SK-N-SH treated with all-trans-retinoic acid at 6 μM for 48 hours (cell line): Measurements from ENCODE around the gene CCDC88A.

ENCODE experiments used
- ATAC-seq: fragments of 200-7000 bp; cut with Tn5 transposase; 3 replicates; pipeline ENCODE4 v1.9.1; 2020; ENCODE audit warnings: mild to moderate bottlenecking, moderate library complexity
- ARNTL ChIP-seq: fragments of 450-650 bp; formaldehyde crosslinking; IDR thresholded peaks from 2 replicates; pipeline ENCODE4 v1.5.0; 2020; ENCODE audit warnings: low read depth, mild to moderate bottlenecking, moderate library complexity, borderline replicate concordance
- CSDC2 ChIP-seq: fragments of 250-450 bp; sonication (Bioruptor Pico); IDR thresholded peaks from 2 replicates; pipeline ENCODE4 v1.5.0; 2020; ENCODE audit warnings: mild to moderate bottlenecking, moderate library complexity
- ESRRG ChIP-seq: fragments of 250-450 bp; sonication (Bioruptor Pico); IDR thresholded peaks from 2 replicates; pipeline ENCODE4 v1.6.1; 2021; ENCODE audit warnings: mild to moderate bottlenecking
- ISL1 ChIP-seq: fragments of 250-450 bp; sonication (Bioruptor Pico); IDR thresholded peaks from 2 replicates; pipeline ENCODE4 v2.1.2; 2022; ENCODE audit warnings: mild to moderate bottlenecking, moderate library complexity
- OSR1 ChIP-seq: fragments of 250-450 bp; sonication (Bioruptor Pico); IDR thresholded peaks from 2 replicates; pipeline ENCODE4 v1.8.0; 2022; ENCODE audit warnings: moderate library complexity, mild to moderate bottlenecking, inconsistent platforms
- PPARA ChIP-seq: fragments of 250-450 bp; sonication (Bioruptor Pico); IDR thresholded peaks from 2 replicates; pipeline ENCODE4 v1.5.0; 2020; ENCODE audit warnings: mild to moderate bottlenecking, borderline replicate concordance
- RARB ChIP-seq: fragments of 250-450 bp; sonication (Bioruptor Pico); IDR thresholded peaks from 2 replicates; pipeline ENCODE4 v1.8.0; 2021; ENCODE audit warnings: mild to moderate bottlenecking, moderate library complexity
- TCF4 ChIP-seq: fragments of 250-450 bp; sonication (Bioruptor Pico); IDR thresholded peaks from 2 replicates; pipeline ENCODE4 v1.8.0; 2021; ENCODE audit warnings: mild to moderate bottlenecking, moderate library complexity, borderline replicate concordance
- TOX ChIP-seq: fragments of 250-450 bp; sonication (Bioruptor Pico); IDR thresholded peaks from 2 replicates; pipeline ENCODE4 v1.8.0; 2021; ENCODE audit warnings: mild to moderate bottlenecking, moderate library complexity, borderline replicate concordance
- ZC3H10 ChIP-seq: fragments of 250-450 bp; sonication (Bioruptor Pico); IDR thresholded peaks from 2 replicates; pipeline ENCODE4 v1.5.1; 2021; ENCODE audit warnings: mild to moderate bottlenecking, moderate library complexity
- ZFP30 ChIP-seq: fragments of 450-650 bp; formaldehyde crosslinking; IDR thresholded peaks from 2 replicates; pipeline ENCODE4 v1.5.0; 2022; ENCODE audit warnings: mild to moderate bottlenecking, moderate library complexity
- ZNF70 ChIP-seq: fragments of 450-650 bp; formaldehyde crosslinking; IDR thresholded peaks from 2 replicates; pipeline ENCODE4 v1.5.0; 2020; ENCODE audit warnings: mild to moderate bottlenecking, moderate library complexity
- TF ChIP-seq, protein P1 (sequence below): fragments of 250-450 bp; sonication (Bioruptor Pico); IDR thresholded peaks from 2 replicates; pipeline ENCODE4 v1.5.1; 2021; ENCODE audit warnings: mild to moderate bottlenecking, moderate library complexity
- TF ChIP-seq, protein P2 (sequence below): fragments of 250-450 bp; sonication (Bioruptor Pico); IDR thresholded peaks from 2 replicates; pipeline ENCODE4 v1.5.0; 2020; ENCODE audit warnings: mild to moderate bottlenecking, moderate library complexity
- TF ChIP-seq, protein P3 (sequence below): fragments of 250-450 bp; sonication (Bioruptor Pico); IDR thresholded peaks from 2 replicates; pipeline ENCODE4 v1.5.1; 2020; ENCODE audit warnings: low read depth, mild to moderate bottlenecking, moderate library complexity
- TF ChIP-seq, protein P4 (sequence below): fragments of 250-450 bp; sonication (Bioruptor Pico); IDR thresholded peaks from 2 replicates; pipeline ENCODE4 v1.8.0; 2020; ENCODE audit warnings: mild to moderate bottlenecking, moderate library complexity, borderline replicate concordance

CCDC88A gene

DNA sequence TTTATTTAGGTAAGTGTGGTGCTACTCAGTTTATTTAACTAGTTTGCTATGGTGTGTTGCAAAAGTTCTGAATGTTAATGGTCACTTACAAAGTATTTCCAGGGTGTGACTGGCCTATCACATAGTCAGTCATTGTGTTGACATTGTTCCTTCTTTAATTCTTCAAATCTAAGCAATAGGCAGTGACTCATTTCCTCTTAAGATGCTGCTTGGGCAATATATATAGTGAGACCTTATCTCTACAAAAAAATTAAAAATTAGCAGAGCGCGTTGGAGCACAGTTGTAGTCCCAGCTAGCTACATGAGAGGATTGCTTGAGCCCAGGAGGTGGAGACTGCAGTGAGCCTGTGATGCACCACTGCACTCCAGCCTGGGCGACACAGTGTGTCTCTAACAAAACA is 5.8 kb upstream of the CCDC88A start:
- no peak for ATAC-seq
- no peak for TF ChIP-seq PPARA
- no peak for TF ChIP-seq TCF4 (CRISPR knock-in tag)
- no peak for TF ChIP-seq OSR1 (CRISPR knock-in tag)
- no peak for TF ChIP-seq ZFP30 (CRISPR knock-in tag)
- TF ChIP-seq RARB (CRISPR knock-in tag), result no peak
- TF ChIP-seq, protein P1, sequence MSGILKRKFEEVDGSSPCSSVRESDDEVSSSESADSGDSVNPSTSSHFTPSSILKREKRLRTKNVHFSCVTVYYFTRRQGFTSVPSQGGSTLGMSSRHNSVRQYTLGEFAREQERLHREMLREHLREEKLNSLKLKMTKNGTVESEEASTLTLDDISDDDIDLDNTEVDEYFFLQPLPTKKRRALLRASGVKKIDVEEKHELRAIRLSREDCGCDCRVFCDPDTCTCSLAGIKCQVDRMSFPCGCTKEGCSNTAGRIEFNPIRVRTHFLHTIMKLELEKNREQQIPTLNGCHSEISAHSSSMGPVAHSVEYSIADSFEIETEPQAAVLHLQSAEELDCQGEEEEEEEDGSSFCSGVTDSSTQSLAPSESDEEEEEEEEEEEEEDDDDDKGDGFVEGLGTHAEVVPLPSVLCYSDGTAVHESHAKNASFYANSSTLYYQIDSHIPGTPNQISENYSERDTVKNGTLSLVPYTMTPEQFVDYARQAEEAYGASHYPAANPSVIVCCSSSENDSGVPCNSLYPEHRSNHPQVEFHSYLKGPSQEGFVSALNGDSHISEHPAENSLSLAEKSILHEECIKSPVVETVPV (CRISPR knock-in tag), result no peak
- TF ChIP-seq ARNTL (CRISPR knock-in tag), result no peak
- TF ChIP-seq, protein P2, sequence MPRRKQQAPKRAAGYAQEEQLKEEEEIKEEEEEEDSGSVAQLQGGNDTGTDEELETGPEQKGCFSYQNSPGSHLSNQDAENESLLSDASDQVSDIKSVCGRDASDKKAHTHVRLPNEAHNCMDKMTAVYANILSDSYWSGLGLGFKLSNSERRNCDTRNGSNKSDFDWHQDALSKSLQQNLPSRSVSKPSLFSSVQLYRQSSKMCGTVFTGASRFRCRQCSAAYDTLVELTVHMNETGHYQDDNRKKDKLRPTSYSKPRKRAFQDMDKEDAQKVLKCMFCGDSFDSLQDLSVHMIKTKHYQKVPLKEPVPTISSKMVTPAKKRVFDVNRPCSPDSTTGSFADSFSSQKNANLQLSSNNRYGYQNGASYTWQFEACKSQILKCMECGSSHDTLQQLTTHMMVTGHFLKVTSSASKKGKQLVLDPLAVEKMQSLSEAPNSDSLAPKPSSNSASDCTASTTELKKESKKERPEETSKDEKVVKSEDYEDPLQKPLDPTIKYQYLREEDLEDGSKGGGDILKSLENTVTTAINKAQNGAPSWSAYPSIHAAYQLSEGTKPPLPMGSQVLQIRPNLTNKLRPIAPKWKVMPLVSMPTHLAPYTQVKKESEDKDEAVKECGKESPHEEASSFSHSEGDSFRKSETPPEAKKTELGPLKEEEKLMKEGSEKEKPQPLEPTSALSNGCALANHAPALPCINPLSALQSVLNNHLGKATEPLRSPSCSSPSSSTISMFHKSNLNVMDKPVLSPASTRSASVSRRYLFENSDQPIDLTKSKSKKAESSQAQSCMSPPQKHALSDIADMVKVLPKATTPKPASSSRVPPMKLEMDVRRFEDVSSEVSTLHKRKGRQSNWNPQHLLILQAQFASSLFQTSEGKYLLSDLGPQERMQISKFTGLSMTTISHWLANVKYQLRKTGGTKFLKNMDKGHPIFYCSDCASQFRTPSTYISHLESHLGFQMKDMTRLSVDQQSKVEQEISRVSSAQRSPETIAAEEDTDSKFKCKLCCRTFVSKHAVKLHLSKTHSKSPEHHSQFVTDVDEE, result no peak
- no peak for TF ChIP-seq TOX (CRISPR knock-in tag)
- no peak for TF ChIP-seq ESRRG (CRISPR knock-in tag)

DNA sequence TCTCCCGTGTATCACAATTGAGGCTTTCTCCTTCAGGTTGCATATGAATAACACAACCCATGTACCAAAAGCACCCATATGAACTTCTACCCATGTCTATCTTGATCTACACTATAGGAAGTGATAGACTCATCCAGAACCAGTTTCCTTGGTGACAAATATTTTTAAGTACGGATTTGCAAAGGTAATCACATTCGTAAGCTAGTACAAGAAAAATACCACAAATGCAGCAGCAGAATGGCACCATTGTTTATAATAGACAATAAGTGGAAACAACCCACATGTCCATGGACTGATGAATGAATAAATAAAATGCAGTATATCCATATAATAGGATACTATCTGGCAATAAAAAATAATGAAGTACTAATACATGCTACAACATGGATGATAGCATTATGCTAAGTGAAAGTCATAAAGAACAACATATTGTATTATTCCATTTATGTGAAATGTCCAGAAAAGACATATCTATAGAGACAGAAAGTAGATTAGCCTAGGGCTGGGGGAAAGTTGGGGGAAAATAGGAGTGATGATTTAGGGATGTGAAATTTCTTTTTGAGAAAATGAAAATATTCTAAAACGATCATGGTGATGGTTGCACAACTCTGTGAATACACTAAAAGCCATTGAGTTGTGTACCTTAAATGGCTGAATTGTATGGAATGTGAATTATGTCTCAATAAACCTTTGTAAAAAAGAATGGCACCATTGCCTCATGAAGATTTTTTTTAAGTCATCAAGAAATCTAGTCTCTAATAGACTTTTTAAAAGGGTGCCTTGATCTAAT is 3.4 kb upstream of the CCDC88A start:
- ATAC-seq, result no peak

DNA sequence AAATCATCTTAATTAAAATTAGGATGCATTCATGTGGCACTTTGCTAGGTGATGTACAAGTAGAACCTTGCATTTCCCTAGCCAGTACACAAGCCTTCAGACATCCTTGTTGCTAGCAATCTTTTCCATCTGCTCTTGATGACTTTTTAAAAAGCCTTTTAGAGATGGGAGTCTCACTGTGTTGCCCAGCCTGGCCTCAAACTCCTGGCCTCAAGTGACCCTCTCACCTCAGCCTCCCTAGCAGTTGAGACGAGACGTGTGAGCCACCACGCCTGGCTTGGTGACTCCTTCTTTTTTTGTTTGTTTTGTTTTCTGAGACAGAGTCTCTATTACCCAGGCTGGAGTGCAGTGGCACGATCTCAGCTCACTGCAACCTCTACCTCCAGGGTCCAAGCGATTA is 1.7 kb upstream of the CCDC88A start:
- ATAC-seq, result no peak
- no peak for TF ChIP-seq ZC3H10 (CRISPR knock-in tag)
- TF ChIP-seq CSDC2 (CRISPR knock-in tag), result no peak
- TF ChIP-seq ISL1, result no peak
- TF ChIP-seq, protein P3, sequence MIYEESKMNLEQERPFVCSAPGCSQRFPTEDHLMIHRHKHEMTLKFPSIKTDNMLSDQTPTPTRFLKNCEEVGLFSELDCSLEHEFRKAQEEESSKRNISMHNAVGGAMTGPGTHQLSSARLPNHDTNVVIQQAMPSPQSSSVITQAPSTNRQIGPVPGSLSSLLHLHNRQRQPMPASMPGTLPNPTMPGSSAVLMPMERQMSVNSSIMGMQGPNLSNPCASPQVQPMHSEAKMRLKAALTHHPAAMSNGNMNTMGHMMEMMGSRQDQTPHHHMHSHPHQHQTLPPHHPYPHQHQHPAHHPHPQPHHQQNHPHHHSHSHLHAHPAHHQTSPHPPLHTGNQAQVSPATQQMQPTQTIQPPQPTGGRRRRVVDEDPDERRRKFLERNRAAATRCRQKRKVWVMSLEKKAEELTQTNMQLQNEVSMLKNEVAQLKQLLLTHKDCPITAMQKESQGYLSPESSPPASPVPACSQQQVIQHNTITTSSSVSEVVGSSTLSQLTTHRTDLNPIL (CRISPR knock-in tag), result no peak
- TF ChIP-seq ARNTL (CRISPR knock-in tag), result no peak
- no peak for TF ChIP-seq ZFP30 (CRISPR knock-in tag)
- TF ChIP-seq, protein P2, result no peak
- TF ChIP-seq, protein P4, sequence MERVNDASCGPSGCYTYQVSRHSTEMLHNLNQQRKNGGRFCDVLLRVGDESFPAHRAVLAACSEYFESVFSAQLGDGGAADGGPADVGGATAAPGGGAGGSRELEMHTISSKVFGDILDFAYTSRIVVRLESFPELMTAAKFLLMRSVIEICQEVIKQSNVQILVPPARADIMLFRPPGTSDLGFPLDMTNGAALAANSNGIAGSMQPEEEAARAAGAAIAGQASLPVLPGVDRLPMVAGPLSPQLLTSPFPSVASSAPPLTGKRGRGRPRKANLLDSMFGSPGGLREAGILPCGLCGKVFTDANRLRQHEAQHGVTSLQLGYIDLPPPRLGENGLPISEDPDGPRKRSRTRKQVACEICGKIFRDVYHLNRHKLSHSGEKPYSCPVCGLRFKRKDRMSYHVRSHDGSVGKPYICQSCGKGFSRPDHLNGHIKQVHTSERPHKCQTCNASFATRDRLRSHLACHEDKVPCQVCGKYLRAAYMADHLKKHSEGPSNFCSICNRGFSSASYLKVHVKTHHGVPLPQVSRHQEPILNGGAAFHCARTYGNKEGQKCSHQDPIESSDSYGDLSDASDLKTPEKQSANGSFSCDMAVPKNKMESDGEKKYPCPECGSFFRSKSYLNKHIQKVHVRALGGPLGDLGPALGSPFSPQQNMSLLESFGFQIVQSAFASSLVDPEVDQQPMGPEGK, result no peak
- TF ChIP-seq OSR1 (CRISPR knock-in tag), result no peak
- TF ChIP-seq TCF4 (CRISPR knock-in tag), result no peak
- no peak for TF ChIP-seq ZNF70 (CRISPR knock-in tag)

More for the DNA sequence above, 3.4 kb upstream of the CCDC88A start:
- TF ChIP-seq ARNTL (CRISPR knock-in tag), result no peak
- TF ChIP-seq, protein P3 (CRISPR knock-in tag), result no peak
- TF ChIP-seq ESRRG (CRISPR knock-in tag), result no peak
- TF ChIP-seq TCF4 (CRISPR knock-in tag), result no peak
- TF ChIP-seq, protein P4, result no peak
- TF ChIP-seq, protein P1 (CRISPR knock-in tag), result no peak
